GM18519 (cell line): ENCODE results near the gene COL8A1.
A peak's percentile ranks its signal among the peaks of the same experiment; 100 is the strongest.

Experiments
- ATAC-seq: cut with Tn5 transposase; IDR thresholded peaks from one replicate; pipeline ENCODE4 v1.9.1; 2021; ENCODE audit warnings: mild to moderate bottlenecking, moderate library complexity; ENCODE audit not compliant: unreplicated experiment, low FRiP score

Gene COL8A1

DNA sequence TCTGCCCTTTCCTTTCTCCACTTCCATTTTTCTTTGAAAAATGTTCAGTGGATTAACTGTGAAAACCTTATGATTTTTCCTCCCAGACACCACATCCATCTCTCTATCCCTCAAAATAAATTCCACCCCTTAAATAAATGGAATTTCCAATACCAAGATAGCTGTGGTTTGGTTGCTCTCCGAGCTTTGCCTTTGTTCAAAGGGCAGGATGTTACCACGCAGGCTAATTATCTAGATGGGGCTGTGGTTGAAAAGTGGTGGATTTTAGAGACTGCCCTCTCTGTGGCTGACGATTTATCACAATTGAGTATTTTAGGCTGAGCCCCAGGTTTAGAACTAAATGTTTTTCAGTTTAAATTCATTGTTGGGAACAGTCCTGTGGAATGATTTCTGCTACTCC lies 142.4 kb downstream of the COL8A1 start:
- no peak for ATAC-seq

DNA sequence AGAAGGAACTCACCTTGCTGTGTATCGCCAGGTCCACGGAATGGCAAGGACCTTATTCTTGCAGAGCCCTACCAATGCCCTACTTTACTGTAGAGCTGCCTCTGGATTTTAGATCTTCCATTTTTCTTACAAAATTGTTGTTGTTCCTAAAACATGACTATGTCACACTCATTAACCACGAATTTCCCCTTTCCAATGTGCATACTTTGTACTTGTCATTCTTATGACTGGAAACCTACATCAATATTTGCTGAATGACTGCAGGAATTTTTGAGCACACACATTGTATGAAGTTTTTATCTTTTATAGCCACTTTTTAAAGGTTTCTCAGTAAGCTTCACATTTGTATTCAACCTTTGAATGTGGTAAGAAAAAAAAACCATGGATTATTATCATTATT lies 143.4 kb downstream of the COL8A1 start:
- no peak for ATAC-seq

DNA sequence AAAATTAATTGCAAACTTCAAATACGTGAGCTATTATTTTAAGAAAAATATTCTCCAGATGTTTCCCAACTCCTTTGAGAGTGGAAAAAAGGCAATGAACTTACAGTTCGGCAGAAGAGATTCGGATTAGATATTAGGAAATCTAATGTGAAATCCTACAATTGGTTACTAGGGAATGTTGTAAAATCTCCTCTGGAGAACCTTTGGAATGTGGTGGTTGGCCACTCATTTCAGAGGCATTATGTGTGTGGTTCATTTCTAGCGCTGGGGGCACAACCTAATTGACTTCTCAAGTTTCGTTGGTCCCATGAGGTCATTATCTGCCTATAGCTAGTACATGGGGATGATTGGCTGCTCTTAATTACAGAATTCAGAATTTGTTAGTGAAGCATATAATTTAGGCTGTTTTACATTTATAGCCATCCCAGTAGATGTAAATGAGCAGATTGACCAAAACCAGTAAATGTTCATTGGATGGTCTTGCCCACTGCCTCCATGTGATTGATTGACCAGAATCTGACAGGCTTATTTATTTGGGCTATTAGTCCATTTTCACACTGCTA lies 144.7 kb downstream of the COL8A1 start:
- no peak for ATAC-seq

DNA sequence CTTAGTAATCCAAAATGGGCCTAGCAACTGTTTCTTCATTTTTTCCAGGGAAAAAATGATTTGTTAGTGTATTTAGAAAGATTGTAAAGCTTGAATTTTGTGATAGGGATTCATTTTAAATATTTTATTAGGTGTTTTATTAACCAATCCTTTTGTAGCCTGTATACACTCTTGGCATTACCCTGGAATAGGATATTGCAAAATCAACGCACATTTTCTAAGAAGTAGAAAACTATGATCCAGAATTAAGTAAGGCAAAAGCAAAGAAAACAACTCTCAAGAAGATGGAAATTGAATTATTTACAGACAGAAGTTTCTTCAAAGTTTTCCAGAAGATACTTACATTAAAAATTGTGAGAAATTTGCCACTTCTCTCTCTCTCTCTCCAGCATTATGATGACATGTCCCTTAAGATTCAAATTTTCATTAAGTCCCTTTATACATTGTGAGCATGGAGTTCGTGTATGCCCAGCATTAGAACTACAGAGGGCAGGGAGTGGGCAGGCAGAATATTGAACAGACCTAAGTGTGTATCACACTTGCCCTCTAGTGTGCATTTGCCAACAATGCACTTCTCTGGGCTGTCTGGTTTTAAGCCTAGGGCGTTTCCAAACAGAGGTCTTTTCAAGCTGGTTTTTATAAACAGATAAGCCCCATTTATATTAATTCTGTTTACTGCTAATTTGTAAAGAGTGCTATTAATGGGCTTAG lies 150.8 kb downstream of the COL8A1 start:
- ATAC-seq = peak; percentile 91

DNA sequence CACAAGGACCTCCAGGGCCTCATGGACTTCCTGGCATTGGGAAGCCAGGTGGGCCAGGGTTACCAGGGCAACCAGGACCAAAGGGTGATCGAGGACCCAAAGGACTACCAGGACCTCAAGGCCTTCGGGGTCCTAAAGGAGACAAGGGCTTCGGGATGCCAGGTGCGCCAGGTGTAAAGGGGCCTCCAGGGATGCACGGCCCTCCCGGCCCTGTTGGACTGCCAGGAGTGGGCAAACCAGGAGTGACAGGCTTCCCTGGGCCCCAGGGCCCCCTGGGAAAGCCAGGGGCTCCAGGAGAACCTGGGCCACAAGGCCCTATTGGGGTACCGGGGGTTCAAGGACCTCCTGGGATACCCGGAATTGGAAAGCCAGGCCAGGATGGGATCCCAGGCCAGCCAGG lies 156.1 kb downstream of the COL8A1 start:
- ATAC-seq = no peak

DNA sequence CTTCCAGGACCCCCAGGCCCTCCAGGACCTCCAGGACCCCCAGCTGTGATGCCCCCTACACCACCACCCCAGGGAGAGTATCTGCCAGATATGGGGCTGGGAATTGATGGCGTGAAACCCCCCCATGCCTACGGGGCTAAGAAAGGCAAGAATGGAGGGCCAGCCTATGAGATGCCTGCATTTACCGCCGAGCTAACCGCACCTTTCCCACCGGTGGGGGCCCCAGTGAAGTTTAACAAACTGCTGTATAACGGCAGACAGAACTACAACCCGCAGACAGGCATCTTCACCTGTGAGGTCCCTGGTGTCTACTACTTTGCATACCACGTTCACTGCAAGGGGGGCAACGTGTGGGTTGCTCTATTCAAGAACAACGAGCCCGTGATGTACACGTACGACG lies 157.2 kb downstream of the COL8A1 start:
- ATAC-seq = no peak

DNA sequence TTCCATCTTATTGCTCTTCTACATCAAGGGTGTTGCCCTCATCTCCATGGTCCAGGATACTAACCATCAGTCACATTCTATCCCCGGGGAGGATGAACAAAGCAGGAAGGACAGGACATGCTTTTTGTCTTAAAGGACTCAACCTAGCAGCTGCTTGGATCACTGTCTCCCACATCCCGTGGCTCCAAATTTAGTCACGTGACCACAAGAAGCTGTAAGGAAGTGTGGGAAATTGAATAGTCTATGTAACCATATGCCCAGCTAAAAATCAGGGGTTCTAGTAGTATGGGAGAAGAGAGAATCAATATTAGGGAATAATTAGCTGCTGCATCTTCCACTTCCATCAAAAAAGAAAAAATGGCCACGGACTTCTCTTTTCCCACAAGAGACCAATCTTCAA lies 161.0 kb downstream of the COL8A1 start:
- no peak for ATAC-seq

DNA sequence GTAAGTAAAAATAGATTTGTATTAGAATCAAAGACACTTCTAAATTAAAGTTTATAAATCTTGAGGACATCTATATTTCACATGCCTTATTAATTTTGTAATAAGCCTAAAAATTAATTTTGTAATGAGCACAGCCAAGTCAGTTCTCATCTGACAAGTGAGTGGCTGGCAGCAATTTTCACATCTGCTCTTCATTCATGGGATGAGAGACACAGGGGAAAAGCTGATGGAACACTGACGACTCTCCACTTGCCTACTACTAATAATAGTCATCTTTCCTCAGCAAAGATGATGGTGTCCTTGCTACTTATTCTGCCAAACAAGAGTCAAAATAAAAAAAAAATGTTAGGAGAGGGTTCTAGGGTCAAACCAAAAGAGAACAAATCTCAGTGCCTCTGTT lies 164.9 kb downstream of the COL8A1 start:
- no peak for ATAC-seq

DNA sequence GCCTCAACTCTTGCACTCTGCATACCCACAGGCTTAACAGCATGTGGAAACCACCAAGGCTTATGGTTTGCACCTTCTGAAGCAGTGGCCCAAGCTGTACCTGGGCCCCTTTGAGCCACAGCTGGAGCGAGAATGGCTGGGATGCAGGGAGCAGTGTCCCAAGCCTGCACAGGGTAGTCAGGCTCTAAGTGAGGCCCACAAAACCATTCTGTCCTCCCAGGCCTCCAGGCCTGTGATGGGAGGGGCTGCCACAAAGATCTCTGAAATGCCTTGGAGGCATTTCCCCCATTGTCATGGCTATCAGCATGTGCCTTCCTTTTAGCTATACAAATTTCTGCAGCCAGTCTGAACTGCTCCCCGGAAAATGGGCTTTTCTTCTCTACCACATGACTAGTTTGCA lies 166.8 kb downstream of the COL8A1 start:
- ATAC-seq = no peak

DNA sequence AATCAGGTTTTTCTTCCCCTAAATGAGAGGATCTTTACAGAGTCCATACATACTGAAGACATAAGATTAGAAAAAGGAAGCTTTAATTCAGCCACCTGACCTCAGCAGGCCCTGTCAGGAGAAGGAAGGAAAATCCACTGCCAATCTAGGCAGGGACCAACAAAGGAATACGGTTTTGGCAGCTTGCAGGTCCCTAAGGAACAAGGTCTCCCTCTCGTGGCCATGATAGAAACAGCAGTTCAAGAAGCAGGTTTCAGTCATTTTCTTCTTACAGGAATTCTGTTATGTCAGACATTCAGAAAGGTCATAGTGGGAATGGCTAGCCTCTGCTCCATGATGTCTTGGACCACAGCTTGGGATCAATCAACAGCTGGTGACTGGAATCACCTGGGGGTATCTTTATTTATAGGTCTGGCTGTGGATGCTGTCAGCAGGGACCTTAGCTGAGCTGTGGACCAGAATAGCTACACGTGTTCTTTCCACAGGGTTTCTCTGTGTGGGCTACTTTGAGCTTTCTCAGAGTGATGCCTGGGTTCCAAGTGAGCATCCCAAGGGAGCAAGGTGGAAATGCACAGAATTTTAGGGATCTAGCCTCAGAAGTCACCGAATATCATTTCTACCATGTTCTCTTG lies 169.9 kb downstream of the COL8A1 start:
- ATAC-seq = no peak

DNA sequence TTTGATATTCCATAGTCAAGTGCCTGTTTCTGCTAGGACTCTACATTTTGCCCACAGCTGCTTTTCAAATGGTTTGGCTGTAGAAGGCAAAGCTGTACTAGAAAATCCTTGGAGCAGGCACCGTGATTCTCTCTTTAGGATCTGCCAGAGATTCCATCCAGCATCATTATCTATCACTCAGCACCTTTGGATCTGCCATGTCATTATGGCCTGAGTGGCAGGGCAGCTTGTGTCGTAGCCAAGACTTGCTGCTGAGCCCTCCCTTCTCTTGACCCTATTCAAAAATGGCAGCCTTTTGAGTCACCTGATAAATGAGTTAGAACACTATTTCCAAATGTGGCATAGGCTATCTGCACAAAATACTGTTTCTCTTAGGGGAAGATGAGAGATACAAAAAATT lies 171.2 kb downstream of the COL8A1 start:
- no peak for ATAC-seq

DNA sequence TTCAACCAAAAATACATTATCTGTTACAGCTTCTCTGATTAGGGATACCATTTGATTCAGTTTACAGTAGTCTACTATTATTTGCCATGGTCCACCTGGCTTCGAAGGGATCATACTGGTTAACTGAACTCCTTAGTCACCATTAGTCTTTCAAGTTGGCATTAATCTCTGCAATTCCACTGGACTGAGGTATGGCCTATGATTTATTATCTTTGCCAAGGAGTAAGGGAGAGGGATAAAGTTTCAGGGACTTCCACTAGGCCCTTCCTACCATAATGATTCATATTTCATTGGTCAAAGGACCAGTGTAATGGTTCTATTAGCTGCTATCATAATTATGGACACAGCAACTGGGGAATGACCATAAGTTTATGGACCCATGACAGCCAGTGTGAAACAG lies 172.0 kb downstream of the COL8A1 start:
- no peak for ATAC-seq

DNA sequence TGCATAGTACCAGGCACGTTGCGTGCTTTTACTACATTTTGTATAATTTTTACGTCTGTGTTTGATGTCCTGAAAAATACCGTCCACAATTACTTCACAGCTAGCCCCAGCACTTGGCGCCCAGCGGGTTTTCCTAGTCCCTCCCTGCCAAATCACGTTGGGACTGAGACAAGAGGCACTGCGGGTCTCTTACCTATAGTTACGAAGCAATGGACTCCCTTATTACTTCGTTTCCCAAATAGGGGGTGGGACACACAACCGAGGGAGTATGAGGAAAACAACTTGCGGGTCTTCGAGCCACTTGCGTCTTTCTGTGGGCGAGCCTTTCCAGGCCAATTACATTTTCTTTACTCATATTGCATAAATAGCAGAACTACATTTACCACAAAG lies 178.6 kb downstream of the COL8A1 start:
- no peak for ATAC-seq

DNA sequence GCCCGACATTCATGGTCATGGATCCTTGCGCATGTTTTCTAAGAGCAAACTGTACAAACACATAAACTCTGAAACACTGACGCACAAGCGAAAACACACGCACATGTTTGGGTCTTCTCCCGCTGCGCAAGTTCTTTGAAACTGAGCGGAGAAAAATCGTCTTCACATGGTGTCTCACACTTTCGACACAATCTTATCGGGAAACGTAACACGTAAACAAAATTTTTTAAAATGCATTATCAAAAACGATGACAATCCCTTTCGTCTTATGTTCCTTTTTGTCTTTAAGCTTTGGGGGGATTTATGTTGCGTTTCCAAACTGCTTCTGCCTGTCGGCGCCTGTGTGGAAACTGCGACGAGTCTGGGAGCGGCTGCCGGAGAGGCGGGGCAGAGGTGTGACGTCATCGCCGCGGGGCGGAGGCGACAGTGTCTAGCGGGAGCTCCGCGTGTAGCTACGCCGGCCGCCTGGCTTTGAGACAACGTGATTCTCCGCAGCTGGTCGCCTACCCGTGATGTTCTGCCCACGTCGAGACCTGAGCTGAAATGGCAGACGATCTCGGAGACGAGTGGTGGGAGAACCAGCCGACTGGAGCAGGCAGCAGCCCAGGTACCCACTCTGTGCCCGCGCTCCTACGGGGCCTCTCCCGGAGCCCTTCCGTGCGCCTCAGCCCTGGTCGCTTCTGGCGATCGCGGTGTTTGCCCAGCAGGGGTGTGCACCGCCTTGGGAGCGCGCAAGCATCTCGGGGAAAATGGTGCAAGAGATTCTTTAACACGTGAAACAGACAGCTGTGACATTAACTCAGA lies 179.2 kb downstream of the COL8A1 start, which contains the start of gene CMSS1:
CMSS1 (plus strand) TSS at position 426 of the 804 bp plus-strand sequence.
- ATAC-seq = peak; percentile 94

DNA sequence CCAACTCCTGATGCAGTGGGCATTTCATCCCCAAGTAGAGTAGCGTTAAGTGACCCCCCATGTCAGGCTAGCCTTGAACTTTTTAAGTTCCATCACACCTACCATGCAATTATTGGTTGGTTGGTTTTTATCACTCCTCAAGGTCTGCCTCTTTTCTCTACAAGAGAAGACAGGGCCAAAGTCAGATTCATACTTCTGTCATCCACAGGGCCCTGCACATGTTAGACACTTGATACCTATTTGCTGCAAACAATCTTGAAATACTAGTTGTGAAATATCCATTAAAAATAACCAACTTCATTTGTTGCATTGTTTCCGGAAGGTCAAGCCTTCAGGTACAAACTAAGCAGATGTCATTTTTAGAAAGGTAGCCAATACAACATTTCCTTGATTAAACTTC lies 180.4 kb downstream of the COL8A1 start:
- no peak for ATAC-seq

DNA sequence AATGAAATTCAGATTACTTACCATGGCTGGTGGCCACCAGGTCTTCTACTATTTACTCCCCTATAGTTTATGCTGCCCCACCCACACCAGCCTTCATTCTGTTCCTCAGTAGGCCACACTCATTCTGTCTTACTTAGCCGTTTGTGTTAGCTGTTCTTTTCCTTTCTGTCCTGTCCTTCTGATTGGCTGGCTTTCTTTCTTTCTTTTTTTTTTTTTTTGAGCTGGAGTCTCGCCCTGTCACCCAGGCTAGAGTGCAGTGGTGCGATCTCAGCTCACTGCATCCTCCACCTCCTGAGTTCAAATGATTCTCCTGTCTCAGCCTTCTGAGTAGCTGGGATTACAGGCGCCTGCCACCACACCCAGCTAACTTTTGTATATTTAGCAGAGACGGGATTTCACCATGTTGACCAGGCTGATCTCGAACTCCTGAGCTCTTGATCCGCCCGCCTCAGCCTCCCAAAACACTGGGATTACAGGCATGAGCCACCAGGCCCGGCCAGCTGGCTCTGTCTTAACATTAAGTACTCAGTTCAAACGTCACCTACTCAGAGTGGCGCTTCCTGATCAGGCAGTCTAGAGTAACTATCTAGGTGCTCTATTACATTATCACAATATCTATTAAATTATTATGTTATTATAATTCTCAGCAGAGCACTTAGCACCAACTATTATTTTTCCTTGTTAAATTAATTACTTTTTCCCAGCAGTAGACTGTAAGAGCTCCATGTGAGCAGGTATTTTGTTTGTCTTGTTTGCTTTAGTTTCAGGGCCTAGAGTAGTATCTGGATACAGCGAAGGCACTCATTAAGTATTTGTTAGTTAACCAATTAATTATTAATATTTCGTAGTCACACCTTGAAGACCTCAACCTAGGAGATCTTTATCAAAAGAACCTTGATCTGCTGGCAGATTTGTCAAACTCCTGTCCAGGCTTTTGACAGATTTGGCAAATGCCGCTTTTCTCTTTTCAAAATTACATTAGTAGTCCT lies 185.6 kb downstream of the COL8A1 start:
- no peak for ATAC-seq

DNA sequence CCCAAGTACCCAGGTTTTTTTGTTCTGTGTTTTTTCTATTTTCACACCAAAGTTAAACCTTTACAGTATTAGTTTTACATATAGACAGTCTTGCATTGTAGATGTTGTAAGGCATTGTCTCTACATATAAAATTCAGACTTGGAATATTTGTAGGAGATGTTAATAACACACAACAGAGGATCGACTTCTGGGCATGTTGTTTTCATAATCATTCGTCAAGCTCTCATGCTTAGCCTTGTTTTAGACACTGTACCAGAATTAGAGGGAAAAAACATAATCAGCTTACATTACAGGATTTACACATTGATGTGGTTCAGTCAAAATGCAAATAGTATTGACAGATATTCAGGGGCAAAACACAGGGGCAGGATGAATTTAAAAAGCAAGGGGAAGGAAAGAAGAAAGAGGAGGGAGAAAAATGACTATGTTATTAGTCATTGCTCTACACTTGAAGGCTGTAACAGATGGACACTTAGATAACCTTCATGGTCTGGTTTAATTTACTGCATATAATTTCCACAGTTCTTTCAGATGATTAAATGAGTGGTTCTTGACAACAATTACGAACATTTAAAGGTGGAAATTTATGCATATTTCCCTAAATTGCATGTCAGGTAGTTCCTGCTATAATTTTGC lies 186.7 kb downstream of the COL8A1 start:
- no peak for ATAC-seq

DNA sequence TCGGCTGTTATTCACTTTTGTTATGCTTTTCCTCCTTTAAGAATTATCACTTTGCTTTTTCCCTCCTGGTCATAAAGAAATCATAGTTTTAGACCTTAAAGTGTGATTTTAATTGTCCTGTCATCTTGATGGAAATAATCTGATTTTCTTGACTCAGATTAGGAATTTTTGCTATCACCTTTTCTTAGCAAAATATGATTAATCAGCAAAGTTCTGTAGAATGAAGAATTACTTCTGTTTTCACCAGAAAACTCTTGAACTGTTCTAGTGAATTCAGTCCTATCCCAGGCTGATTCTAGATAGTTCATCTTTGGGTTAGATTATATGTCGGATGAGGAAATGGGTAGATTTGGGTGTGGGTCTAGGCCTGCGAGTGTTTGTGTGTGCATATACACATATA lies 191.4 kb downstream of the COL8A1 start:
- ATAC-seq = no peak

DNA sequence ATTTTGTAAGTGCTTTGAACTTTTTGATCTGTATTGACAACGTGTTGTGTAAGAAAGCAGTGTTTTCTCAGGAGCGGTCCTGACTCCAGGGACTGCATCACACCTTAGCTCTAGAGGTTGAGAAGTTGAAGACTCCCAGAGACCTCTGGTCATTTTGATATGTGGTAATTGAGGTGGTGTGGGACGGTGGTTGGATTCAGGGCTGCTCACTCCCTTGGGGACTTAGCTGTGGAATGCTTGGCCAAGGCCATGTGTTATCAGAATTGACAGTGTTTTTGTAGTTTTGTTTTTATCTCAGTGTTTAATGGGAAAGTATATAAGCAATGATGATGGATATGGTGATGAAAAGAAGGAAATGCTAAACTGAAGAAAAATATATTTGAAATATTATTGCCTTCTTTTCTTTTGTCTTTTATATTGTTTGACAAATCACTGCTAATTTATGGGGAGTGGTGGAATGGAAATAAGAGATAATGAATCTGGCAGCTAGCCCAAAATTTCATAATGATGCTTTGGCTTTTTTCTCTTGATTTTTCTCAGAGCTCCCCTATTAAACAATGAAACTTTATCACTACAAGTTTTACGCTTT lies 195.3 kb downstream of the COL8A1 start:
- ATAC-seq = no peak
